Keratinocyte (primary cell): ENCODE data around the gene RIC1. TPM values are rescaled to one million over a fixed set of nuclear protein-coding genes. Genes with fewer than 3 reads are reported as not detected.

Source experiments
- DNase-seq: peaks from one replicate; pipeline ENCODE4 v3.0.0-alpha.2; 2011; ENCODE audit warnings: low read depth, missing footprints, low spot score
- FAIRE-seq: peaks from 2 replicates; lab custom pipeline; 2011; peaks lifted over from hg19 to GRCh38; lab: Jason Lieb, UNC
- H2AFZ ChIP-seq: 2 replicates; pipeline ENCODE4 v1.6.0; 2012; ENCODE audit warnings: low read length, control low read depth, inconsistent platforms; ENCODE audit not compliant: control insufficient read depth
- H3K27ac ChIP-seq: 2 replicates; pipeline ENCODE4 v1.5.1; 2011; ENCODE audit warnings: low read length; ENCODE audit not compliant: control insufficient read depth, insufficient read depth
- H3K27me3 ChIP-seq: 3 replicates; pipeline ENCODE4 v1.6.0; 2011; ENCODE audit warnings: low read length; ENCODE audit not compliant: control insufficient read depth, insufficient read depth; ENCODE audit errors: extremely low read depth
- H3K36me3 ChIP-seq, 2 experiments: 2 replicates in 1 of 2; 3 replicates in 1 of 2; pipeline ENCODE4 v1.5.1; 2011; ENCODE audit warnings: low read length in 2 of 2, mild to moderate bottlenecking in 1 of 2; ENCODE audit not compliant: control insufficient read depth in 2 of 2, insufficient read depth in 2 of 2; ENCODE audit errors: extremely low read depth in 1 of 2
- H3K4me1 ChIP-seq: 3 replicates; pipeline ENCODE4 v1.5.1; 2011; ENCODE audit warnings: low read length; ENCODE audit not compliant: control insufficient read depth, insufficient read depth; ENCODE audit errors: extremely low read depth
- H3K4me2 ChIP-seq: 3 replicates; pipeline ENCODE4 v1.6.0; 2011; ENCODE audit warnings: low read depth, low read length; ENCODE audit not compliant: control insufficient read depth, insufficient read depth; ENCODE audit errors: extremely low read depth
- H3K4me3 ChIP-seq, 3 experiments: fragments of 200-600 bp in 1 of 3; sonication (generic) in 1 of 3; 2 replicates in 2 of 3; 3 replicates in 1 of 3; pipeline ENCODE4 v1.5.1; 2011 to 2016; ENCODE audit warnings: low read length in 3 of 3, mild to moderate bottlenecking in 3 of 3, control low read depth in 2 of 3, inconsistent platforms in 1 of 3, low read depth in 1 of 3, mixed read lengths in 1 of 3, mixed run types in 1 of 3, moderate library complexity in 1 of 3; ENCODE audit not compliant: control insufficient read depth in 2 of 3, insufficient read depth in 2 of 3; ENCODE audit errors: extremely low read depth in 1 of 3
- H3K79me2 ChIP-seq: 2 replicates; pipeline ENCODE4 v1.6.0; 2012; ENCODE audit warnings: low read length; ENCODE audit not compliant: control insufficient read depth, insufficient read depth
- H3K9ac ChIP-seq: 3 replicates; pipeline ENCODE4 v1.6.0; 2011; ENCODE audit warnings: low read length; ENCODE audit not compliant: control insufficient read depth, insufficient read depth; ENCODE audit errors: extremely low read depth
- H3K9me1 ChIP-seq: 3 replicates; pipeline ENCODE4 v1.6.0; 2011; ENCODE audit warnings: low read length; ENCODE audit not compliant: control insufficient read depth, insufficient read depth; ENCODE audit errors: extremely low read depth
- H3K9me3 ChIP-seq: 2 replicates; pipeline ENCODE4 v1.5.1; 2012; ENCODE audit warnings: low read depth, low read length; ENCODE audit not compliant: control insufficient read depth
- H4K20me1 ChIP-seq: 3 replicates; pipeline ENCODE4 v1.6.0; 2011; ENCODE audit warnings: low read length; ENCODE audit not compliant: control insufficient read depth, insufficient read depth; ENCODE audit errors: extremely low read depth
- EZH2 ChIP-seq: IDR thresholded peaks from one replicate; pipeline ENCODE4 v1.6.1; 2012; ENCODE audit warnings: inconsistent platforms, mild to moderate bottlenecking, low read length, moderate library complexity
- dilution Hi-C: fragments of 300-500 bp; cut with MboI; formaldehyde crosslinking; loops from one replicate; pipeline ENCODE4 v1.7.0; 2020; ENCODE audit warnings: low sequenced_read_pairs; ENCODE audit not compliant: extremely low pct_ligation_motif_present
- polyA plus RNA-seq, 5 experiments: library from polyadenylated mRNA; depleted of rRNA in 3 of 5; stranded (reverse) in 3 of 5; stranded (forward) in 1 of 5; unstranded in 1 of 5; fragments of >200 nt; gene quantifications; 1 replicate in 1 of 5; 2 replicates in 3 of 5; 3 replicates in 1 of 5; pipeline versions ENCODE4 v1.2.1 to v1.2.3, GENCODE V29; 2011 to 2012; ENCODE audit warnings: missing spikeins in 2 of 5, low read depth in 1 of 5, low replicate concordance in 1 of 5
- TF ChIP-seq, protein P1 (sequence below), 3 experiments: IDR thresholded peaks in 1 of 3; conservative IDR thresholded peaks in 1 of 3; optimal IDR thresholded peaks in 1 of 3; 2 replicates in 2 of 3; 3 replicates in 1 of 3; pipeline versions ENCODE3 to v1.5.1; 2011; ENCODE audit warnings: low read length in 3 of 3, mild to moderate bottlenecking in 3 of 3, moderate library complexity in 2 of 3, control low read depth in 1 of 3, inconsistent platforms in 1 of 3; ENCODE audit not compliant: insufficient read depth in 2 of 3; ENCODE audit errors: extremely low read depth in 1 of 3

The RIC1 gene
- polyA plus RNA-seq, 1 donor (not counting 4 experiments of a cell fraction or from before 2014, with no cell fraction given) = 20.5 TPM

DNA sequence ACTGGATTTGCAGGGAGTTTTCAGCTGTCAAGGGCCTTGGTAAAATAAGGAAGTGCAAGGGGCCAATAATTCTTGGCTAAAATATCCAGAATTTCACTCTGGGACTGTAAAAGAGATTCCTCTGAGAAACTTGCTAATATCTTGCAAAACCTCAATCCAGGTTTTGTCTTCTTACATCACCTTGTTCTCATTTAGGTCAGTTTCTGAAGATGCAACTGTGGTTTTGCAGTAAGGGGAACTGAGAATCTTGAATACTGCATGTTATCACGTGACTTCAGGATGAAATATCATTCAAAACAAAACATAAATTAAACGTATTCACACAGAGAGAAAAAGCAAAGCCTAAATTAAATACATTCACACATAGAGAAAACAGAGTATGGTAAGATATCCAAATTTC is 35.0 kb upstream of the RIC1 start:
- Histone ChIP-seq H3K4me1 (peaks cover 9% of the 10 kb centered on the region), H3K9ac (no peak overlapping the region), H3K27me3 (no peaks in the 10 kb centered on the region), H2AFZ (no peak overlapping the region), H3K36me3 (no peaks in the 10 kb centered on the region), H3K27ac (no peak overlapping the region), H3K4me3 (no peak overlapping the region), H3K79me2 (no peaks in the 10 kb centered on the region), H4K20me1 (no peaks in the 10 kb centered on the region), H3K4me2 (no peak overlapping the region), H3K9me1 (no peaks in the 10 kb centered on the region), H3K9me3 (no peaks in the 10 kb centered on the region)
- TF ChIP-seq, protein P1, sequence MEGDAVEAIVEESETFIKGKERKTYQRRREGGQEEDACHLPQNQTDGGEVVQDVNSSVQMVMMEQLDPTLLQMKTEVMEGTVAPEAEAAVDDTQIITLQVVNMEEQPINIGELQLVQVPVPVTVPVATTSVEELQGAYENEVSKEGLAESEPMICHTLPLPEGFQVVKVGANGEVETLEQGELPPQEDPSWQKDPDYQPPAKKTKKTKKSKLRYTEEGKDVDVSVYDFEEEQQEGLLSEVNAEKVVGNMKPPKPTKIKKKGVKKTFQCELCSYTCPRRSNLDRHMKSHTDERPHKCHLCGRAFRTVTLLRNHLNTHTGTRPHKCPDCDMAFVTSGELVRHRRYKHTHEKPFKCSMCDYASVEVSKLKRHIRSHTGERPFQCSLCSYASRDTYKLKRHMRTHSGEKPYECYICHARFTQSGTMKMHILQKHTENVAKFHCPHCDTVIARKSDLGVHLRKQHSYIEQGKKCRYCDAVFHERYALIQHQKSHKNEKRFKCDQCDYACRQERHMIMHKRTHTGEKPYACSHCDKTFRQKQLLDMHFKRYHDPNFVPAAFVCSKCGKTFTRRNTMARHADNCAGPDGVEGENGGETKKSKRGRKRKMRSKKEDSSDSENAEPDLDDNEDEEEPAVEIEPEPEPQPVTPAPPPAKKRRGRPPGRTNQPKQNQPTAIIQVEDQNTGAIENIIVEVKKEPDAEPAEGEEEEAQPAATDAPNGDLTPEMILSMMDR (optimal IDR thresholded peaks at IDR 0.05 in 1 of 3, IDR thresholded peaks at IDR 0.05 in 1 of 3, conservative IDR thresholded peaks at IDR 0.05 in 1 of 3; ENCODE audit: extremely low read depth in 1 of 3, insufficient read depth in 2 of 3, low read length in 3 of 3) = no peak
- TF ChIP-seq EZH2 = no peak
- FAIRE-seq (no peak), DNase-seq (no peak)
- dilution Hi-C loops = no loop called here

DNA sequence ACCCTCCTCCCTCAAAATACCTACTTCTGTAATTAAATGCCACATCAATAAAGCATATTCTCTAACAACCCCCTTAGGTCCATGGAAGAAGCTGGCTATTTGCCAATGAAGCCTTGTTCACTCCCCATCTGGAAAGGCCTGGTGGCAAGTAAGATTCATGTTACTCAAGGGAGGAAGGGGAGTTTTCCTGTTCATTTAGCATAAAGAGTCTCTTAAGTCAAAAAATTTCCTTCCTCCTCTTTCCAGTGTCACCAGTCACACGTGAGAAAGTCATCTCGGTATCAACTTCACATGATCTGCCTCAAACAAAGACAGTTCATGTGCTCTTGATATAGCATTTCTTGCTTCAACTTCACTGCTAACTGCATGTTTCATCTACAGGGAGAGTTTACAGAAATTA is 32.7 kb upstream of the RIC1 start:
- dilution Hi-C loops = no loop called here
- FAIRE-seq = no peak

More for the DNA sequence above, 32.7 kb upstream of the RIC1 start:
- Histone ChIP-seq H3K9ac (no peak overlapping the region), H3K27ac (no peak overlapping the region), H2AFZ (no peak overlapping the region), H3K9me3 (no peaks in the 10 kb centered on the region), H3K9me1 (no peaks in the 10 kb centered on the region), H4K20me1 (no peaks in the 10 kb centered on the region), H3K79me2 (no peaks in the 10 kb centered on the region), H3K27me3 (no peaks in the 10 kb centered on the region), H3K36me3 (no peaks in the 10 kb centered on the region), H3K4me2 (no peak overlapping the region), H3K4me1 (peaks cover 9% of the 10 kb centered on the region), H3K4me3 (no peak overlapping the region)
- DNase-seq = no peak
- no peak for TF ChIP-seq EZH2
- TF ChIP-seq, protein P1 (optimal IDR thresholded peaks at IDR 0.05 in 1 of 3, IDR thresholded peaks at IDR 0.05 in 1 of 3, conservative IDR thresholded peaks at IDR 0.05 in 1 of 3; ENCODE audit: extremely low read depth in 1 of 3, insufficient read depth in 2 of 3, low read length in 3 of 3) = no peak
